Measurements from ENCODE around the gene AEN.

The AEN gene

DNA sequence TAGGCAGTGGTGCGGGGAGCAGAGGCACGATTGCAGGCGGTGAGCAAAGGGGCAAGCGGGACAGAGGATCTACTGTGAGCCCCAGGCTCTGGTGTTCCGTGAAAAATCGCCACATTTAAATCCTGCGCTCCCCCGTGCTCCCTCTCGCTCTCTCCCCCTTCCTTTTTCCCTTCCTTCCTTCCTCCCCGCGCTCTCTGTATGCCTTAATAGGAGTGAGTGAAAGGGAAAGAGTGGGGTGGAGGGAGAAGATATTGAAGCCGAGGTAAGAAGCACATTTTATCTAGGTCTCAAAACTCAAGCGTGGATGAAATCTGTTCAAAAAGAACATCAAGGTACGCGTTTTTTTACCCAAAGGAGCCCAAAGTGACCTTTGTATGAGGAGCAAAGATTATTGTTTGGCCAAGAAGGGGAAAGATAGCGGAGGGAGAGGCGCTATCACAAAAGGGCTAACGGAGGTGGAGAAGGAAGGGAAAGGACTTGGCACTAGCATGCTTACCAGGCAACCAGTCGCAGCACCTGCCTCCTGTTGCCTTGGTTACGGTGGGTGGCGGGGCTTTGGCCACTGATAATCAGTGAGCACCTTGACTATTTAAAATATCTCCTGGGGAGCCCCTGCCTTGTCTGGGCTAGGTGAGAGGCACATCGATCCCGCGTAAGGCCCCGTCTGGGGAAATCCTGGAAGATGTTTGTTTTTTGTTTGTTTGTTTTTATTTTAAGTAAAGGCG lies 14.9 kb upstream of the AEN start:
- TF ChIP-seq, protein P1, sequence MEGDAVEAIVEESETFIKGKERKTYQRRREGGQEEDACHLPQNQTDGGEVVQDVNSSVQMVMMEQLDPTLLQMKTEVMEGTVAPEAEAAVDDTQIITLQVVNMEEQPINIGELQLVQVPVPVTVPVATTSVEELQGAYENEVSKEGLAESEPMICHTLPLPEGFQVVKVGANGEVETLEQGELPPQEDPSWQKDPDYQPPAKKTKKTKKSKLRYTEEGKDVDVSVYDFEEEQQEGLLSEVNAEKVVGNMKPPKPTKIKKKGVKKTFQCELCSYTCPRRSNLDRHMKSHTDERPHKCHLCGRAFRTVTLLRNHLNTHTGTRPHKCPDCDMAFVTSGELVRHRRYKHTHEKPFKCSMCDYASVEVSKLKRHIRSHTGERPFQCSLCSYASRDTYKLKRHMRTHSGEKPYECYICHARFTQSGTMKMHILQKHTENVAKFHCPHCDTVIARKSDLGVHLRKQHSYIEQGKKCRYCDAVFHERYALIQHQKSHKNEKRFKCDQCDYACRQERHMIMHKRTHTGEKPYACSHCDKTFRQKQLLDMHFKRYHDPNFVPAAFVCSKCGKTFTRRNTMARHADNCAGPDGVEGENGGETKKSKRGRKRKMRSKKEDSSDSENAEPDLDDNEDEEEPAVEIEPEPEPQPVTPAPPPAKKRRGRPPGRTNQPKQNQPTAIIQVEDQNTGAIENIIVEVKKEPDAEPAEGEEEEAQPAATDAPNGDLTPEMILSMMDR (IDR thresholded peaks at IDR 0.05; ENCODE audit: low read depth, low read length) = no peak
- DNase-seq (ENCODE audit: extremely low read depth, low read depth) = no peak

DNA sequence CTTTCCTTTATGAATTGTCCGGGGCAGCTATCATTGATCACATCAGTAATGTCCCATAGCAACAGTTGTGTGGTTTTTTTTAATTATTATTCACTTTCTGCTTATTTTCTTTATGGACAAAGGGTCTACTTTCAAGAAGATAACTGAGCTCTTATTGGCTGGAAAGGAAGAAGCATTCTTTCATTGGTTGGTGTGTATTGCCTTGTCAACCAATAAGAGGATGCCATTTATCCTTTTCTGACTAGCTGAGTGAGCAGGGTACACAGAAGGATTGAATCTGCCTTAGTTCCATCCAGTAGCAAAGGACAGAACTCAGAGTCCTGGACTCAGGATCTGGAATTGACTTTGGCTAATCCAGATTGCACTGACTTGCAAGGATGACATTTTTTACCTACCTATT lies 13.2 kb upstream of the AEN start:
- DNase-seq (ENCODE audit: extremely low read depth, low read depth) = no peak
- TF ChIP-seq, protein P1 (IDR thresholded peaks at IDR 0.05; ENCODE audit: low read depth, low read length) = no peak

DNA sequence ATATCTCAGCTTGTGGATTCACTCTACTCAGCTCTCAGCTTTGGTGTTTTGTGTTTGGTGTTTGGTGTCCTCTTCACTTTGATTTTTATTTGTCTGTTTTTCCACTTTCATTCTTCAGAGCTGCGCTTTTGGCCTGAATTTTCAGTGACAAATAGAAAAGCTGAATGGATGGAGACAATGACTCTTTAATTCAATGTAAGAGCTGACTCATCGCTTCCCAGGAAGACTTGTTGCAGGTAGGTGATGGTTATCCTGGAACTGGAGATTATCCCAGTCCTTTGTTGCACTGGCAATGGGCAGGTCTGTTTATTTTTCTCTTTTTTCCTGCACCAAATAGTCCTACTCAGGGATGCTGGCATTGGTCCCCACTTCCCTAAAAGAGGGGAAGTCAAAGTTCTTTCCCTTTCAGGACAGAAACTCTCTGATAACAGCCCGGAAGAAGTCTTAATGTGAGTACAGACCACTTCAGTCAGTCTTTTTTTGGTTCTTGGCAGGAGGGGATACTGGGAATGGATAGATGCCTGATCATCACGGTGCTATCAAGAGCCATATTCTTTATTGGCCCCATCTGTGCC lies 12.4 kb upstream of the AEN start:
- TF ChIP-seq, protein P1 (IDR thresholded peaks at IDR 0.05; ENCODE audit: low read depth, low read length) = no peak
- no peak for DNase-seq (ENCODE audit: extremely low read depth, low read depth)

DNA sequence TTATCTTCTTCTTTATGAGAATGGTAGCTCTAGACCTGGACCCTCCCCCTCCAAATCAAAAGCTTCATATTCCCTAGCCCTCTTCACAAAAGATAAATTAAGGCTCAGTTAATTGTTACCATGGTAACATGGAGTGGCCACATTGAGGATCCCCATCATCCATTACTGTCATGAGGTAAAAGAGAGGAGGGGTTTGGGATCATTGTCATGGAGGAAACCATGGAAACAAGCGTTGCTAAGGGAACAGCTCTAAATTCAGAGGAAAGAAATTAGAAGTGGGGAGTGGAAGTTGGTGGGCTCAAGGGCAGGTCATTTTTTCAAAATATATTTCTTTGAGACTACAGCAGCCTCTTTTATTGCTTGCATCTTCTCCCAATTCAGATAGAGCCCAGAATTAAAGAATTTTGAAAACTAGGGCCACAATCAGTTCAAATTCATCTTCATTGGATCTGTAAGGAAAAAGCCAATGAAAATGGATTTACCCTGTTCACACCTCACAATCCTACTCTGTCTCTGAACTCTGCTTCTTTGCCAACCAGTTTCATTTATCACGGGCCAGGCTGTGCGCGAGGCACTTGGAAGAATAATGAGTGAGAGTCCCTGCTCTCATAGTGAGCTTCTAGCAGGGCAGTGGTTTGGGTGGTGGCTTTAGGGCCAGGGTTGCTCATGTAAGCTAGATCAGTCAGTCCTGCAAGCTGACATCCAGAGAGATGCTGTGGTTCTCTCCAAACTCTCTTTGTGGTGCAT lies 11.6 kb upstream of the AEN start:
- TF ChIP-seq, protein P1 (IDR thresholded peaks at IDR 0.05; ENCODE audit: low read depth, low read length) = no peak
- DNase-seq (ENCODE audit: extremely low read depth, low read depth) = no peak

DNA sequence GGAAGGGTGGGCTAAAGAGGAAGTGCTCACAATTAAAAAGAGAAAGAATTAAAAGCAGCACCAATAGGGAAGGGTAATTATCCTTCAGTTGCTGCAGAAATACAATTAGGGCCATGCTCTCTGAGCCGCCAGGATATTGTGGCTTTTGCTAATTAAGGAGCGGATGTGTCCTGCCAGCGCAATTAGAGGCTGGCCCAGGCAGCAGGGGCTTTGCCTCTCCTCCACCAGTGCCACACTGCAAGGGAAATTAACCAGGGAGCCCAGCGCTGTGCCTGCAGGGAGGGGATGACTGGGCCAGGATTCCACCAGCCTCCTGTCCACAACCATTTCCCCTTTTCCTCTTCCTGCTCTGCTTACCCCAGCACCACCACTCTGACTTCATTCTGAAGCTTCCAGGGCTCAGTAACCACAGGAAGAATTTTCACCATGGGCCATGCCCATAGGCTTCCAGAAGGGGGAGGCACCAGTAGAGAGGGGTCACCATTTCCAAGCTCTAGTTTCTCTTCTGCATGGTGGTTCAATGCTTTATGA lies 10.4 kb upstream of the AEN start:
- no peak for DNase-seq (ENCODE audit: extremely low read depth, low read depth)
- TF ChIP-seq, protein P1 (IDR thresholded peaks at IDR 0.05; ENCODE audit: low read depth, low read length) = no peak

DNA sequence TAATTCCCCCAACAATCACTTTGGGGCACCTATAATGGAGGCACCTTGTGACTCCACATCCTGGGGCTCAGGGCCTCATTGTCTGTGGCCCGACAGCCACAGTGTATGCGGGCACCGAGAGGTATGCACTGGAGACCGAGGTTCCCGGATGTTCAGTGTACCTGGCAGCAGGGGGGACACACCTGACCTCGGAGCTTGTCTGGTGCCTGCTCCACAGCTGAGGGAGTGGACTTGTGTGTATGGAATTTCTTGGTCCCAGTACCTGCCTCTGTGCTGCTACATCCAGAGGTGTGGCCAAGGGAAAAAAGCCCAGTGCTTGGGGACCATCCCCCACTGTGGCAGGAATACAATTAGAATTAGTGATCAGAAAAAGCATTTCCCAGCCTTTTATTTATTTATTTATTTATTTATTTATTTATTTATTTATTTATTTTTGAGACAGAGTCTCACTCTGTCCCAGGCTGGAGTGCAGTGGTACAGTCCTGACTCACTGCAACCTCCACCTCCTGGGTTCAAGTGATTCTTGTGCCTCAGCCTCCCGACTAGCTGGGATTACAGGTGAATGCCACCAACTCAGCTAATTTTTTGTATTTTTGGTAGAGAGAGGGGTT lies 8.8 kb upstream of the AEN start:
- TF ChIP-seq, protein P1 (IDR thresholded peaks at IDR 0.05; ENCODE audit: low read depth, low read length) = no peak
- DNase-seq (ENCODE audit: extremely low read depth, low read depth) = no peak

All from AG09319 (cell line).